HG03066 (cell line): ENCODE measurements around the gene CHMP1A.
"Not testable (repeated sequence)": the region's sequence is repeated elsewhere in the genome, so short reads cannot be mapped to it uniquely, and the experiment has no call there.

ENCODE experiments used
- ATAC-seq: cut with Tn5 transposase; IDR thresholded peaks from one replicate; pipeline ENCODE4 v1.9.1; 2021; ENCODE audit warnings: low read depth; ENCODE audit not compliant: unreplicated experiment

CHMP1A gene

DNA sequence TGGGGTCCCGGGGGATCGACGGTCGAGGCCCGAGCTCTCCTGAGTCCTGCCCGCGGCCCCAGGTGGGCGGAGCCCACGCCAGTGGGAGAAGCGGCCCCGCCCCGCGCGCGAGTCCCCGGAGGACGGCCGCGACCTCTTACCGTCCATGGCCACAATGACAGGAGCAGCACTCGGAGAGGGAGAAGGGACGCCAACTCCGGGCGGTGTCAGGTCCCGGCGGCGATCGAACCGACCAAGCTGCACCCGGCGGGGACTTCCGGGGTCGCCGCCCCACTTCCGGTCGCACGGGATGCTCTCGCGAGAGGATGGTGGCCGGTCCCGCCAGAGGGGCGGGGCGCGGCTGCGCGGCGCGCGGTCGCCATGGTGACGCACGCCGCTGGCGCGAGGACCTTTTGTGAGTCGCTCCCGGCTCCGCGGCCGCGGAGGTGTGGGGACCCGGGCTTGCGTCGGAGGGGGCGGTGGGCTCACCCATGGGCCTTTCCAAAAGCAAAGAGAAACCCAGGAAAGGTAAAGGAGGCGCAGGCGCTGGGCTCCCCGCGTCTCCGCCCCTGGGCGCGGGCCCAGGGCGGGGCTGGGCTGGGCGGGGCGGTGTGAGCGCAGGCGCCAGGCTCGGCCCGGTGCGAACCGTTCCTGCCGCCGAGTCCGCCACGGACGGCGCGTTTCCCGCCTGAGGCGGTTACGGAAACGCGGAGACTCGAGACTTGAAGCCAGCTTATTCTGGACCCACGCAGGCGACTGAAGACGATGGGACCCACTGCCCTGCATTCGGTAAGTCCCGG, at the start of gene CHMP1A, which contains the start of gene SPATA33:
TSS of gene CHMP1A (minus strand) at position 267 of the 779 bp plus-strand sequence. CDS start at position 147, 120 bp downstream.
TSS of gene SPATA33 (plus strand) at position 395 of the 779 bp plus-strand sequence. CDS start at position 471, 76 bp downstream.
- ATAC-seq, result peak; percentile 89

DNA sequence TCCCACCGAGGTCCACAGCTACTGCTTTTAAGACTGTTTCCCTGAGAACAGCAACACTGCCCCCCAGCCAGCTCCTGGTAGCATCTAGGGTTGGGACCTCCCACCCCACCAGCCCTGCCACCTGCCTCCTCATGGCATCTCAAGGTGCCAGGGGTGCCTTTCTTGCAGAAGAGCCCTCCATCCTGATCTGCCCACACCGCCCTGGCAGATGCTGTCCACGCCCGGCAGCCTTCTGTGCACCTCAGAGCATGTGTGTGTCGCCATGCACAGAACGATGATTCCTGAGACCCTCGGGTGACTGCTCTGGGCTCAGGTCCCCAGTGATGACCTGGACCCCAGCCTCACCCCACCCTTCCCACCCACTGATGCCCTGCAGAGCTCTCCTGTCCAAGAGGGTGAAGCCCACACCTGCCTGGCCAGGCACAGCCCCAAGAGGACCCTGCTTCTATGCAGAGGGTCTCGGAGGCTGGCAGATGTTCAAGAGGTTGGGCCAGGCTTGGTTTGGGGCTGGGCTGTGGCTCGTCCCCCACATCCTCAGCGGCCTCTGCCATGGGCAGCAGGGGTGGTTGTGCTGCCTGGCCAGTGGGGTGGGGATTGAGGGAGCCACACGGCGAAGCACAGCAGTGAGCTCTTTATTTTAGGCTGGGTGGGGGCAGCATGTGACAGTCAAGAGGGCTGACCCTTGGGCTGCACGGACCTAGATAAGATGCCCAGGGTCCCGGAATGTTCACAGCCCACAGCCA, 49.2 kb upstream of the CHMP1A start:
- ATAC-seq, result no peak

DNA sequence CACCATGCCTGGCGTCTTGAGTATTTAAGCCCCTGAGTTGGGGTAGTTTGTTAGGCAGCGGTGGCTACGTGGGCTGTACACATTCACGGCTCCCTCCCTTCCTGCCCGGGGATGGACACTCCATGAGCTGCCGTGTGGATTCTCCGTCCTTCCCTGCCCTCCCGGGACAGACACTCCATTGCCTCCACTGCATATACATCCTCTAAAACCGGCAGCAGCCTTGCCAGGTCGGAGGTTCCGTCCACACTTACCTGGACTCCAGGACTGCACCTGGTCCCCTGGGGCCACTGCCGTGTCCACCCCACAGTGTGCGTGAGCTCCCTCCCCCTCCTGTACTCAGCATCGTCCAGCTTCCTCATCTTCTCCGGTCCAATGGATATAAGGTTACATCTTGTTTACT, 47.5 kb upstream of the CHMP1A start:
- ATAC-seq, result no peak

DNA sequence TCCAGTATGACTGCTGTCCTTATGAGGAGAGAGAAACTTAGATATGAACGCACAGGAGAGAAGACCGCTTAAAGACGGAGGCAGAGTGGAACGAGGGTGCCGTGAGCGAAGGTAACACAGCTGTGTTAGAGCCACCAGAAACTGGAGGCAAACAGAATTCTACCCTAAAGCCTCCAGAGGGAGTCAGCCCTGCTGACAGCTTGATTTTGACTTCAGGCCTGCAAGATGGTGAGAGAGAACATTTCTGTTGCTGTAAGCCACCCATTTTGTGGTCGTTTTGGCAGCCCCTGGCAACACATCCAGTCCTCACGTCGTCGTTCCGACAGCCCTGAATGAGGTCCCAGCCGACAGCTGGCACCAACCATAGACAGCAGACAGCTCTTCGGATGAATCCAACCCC, 46.8 kb upstream of the CHMP1A start:
- no peak for ATAC-seq

GRCh38 chr16:89701425-89702406, 44.2 kb upstream of the CHMP1A start, which contains the start of gene SPATA2L:
Gene SPATA2L (minus strand): TSS chr16:89701705. CDS start chr16:89701232, 473 bp downstream.
- peak; percentile 57 for ATAC-seq

GRCh38 chr16:89700649-89701424, 43.3 kb upstream of the CHMP1A start:
- ATAC-seq, result no peak

DNA sequence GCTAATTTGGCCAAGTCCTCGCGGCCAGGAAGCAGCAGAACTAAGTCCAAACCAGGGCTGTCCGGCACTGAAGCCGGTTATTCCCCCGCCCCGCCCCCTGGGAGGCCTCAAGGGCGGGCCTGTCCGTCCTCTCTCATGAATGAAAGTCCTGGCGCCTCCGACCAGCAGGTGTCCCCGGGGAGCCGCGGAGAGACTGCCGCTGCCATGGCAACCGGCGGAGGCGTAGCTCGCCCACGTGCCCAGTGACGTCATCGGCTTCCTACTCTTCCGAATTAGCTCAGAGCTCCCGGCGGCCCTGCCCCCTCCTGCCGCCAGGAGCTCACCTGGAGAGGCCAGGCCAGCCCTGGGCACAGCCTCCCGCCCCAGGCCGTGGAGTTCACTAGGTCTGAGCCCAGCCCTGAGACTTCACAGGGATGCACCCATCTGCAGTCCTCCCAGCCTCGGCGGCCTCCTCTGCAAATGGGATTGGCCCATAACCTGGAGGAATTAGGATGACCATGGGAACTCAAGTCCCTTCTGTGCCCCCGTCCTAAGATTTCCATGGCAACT, 42.7 kb upstream of the CHMP1A start:
- ATAC-seq, result peak; percentile 42

DNA sequence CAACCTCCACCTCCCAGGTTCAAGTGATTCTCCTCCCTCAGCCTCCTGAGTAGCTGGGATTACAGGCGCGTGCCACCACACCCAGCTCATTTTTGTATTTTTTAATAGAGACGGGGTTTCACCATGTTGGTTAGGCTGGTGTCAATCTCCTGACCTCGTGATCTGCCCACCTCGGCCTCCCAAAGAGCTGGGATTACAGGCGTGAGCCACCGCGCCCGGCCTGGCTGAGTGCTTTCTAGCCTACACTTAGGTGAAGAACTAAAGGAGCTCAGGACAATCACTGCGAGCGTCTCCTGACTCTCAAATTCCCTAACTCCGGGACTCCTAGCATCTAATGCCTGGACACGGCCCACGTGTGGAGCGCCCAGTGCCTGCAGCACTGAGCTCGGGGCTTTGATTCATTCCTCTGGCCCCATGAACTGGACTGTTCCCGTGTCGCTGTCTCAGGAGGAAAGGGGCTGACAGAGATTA, 42.2 kb upstream of the CHMP1A start:
- not testable (repeated sequence) for ATAC-seq

DNA sequence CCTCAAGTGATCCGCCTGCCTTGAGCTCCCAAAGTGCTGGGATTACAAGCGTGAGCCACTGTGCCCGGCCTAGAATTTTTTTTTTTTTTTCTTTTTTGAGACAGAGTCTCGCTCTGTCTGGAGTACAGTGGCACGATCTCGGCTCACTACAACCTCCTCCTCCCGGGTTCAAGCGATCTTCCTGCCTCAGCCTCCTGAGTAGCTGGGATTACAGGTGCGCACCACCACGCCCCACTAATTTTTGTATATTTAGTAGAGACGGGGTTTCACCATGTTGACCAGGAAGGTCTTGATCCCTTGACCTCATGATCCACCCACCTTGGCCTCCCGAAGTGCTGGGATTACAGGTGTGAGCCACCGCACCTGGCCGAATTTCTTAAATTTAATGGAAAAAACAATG, 41.2 kb upstream of the CHMP1A start:
- not testable (repeated sequence) for ATAC-seq

- ATAC-seq, result no peak
Measured at GRCh38 chr16:89697616-89698331, 40.3 kb upstream of the CHMP1A start.

DNA sequence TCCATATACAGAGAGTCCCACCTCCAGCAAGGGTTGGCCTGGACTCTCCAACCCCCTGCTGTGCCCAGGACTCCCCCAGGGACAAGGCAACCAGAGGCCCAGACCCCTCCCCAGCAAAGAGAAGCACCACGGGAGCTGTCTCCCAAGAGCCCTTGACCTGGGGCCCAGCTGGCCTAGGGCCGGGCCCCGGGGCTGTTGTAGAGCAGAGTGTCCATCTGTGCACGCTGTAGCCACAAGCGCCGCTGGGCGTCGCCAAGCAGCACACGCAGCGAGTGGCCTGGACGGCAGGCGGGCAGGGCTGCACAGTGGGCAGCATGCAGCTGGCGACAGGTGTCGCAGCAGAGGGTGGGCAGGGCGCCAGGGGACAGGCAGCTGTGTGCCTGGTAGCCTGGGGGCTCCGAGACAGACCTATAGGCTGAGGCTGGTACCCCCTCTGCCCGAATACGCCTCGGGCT, 39.7 kb upstream of the CHMP1A start:
- ATAC-seq, result no peak

DNA sequence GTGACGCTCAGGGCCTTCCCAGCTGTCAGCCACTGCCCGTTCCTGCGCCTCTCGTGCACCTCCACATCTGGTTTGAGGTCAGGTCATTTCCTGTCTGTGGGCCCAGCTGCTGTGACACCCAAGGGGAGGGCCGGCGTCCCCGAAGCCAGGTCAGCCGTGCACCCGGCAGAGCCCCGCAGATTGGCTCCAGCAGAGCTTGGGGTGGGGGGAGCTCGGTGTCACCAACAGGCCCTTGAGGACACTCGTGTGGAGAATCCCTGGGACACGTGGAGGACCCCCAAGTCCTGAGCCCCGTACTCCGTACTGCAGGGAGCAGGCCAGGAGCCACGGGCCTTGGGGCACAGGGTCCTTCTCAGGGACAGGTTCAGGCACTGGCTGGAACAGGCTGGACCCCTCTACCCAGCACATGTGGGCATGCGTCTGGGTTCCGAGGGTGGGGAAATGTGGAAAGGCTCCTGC, 39.2 kb upstream of the CHMP1A start:
- no peak for ATAC-seq

- no peak for ATAC-seq
Measured at GRCh38 chr16:89695875-89696669, 38.6 kb upstream of the CHMP1A start.

GRCh38 chr16:89695086-89695874, 37.8 kb upstream of the CHMP1A start:
- ATAC-seq, result no peak

GRCh38 chr16:89694784-89695085, 37.2 kb upstream of the CHMP1A start:
- not testable (repeated sequence) for ATAC-seq

- no peak for ATAC-seq
Measured at GRCh38 chr16:89693931-89694783, 36.6 kb upstream of the CHMP1A start.
